Measurements from ENCODE around the gene CPPED1. TPM values are rescaled to one million over a fixed set of nuclear protein-coding genes. Genes with fewer than 3 reads are reported as not detected.
A peak's percentile ranks its signal among the peaks of the same experiment; 100 is the strongest.
"Not testable (repeated sequence)": the region's sequence is repeated elsewhere in the genome, so short reads cannot be mapped to it uniquely, and the experiment has no call there.

Gene CPPED1
- total RNA-seq, 3 donors from 2014 or later = 5.8 to 8.6 (median 8.2) TPM

DNA sequence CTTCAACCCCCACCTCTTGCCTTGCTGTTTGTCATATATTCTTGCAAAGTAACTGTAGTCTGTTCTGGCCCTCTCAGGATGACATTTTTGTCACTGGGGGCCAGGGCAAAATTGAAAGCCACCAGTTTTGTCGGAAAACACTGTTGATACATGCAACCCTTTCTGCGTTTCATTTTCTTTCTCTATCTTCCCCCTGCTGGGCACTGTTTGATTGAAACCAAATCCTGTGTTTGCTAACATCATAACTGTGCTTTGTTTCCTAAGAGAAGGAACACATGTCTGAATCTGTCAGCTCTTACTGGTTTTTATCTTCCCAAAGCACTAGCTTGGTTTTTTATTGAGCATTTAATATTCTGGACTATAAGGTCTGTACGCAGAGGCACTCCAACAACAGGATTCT lies 11.7 kb upstream of the CPPED1 start:
- ATAC-seq (no peak), DNase-seq (no peak)
- no peaks in the 10 kb centered on the region for H3K36me3 Mint-ChIP-seq (ENCODE audit: insufficient read depth)
- peaks cover 4% of the 10 kb centered on the region for H3K4me1 Mint-ChIP-seq (ENCODE audit: low read depth)
- no peak overlapping the region for H3K4me3 Mint-ChIP-seq
- peaks cover 8% of the 10 kb centered on the region for H3K27me3 Mint-ChIP-seq (ENCODE audit: low read depth)
- peaks cover 4% of the 10 kb centered on the region for H3K9me3 Mint-ChIP-seq

DNA sequence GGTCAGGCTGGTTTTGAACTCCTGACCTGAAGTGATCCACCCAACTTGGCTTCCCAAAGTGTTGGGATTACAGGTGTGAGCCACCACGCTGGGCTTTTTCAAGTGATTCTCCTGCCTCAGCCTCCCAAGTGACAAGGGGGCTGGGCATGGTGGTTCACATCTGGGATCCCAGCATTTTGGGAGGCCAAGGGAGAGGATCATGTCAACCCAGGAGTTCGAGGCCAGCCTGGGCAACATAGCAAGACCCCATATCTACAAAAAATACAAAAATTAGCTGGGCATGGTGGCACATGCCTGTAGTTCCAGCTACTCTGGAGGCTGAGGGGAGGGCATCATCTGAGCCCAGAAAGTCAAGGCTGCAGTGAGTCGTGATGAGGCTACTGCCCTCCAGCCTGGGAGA lies 10.0 kb upstream of the CPPED1 start:
- H3K9me3 Mint-ChIP-seq; H3K4me3 Mint-ChIP-seq; H3K36me3 Mint-ChIP-seq (ENCODE audit: insufficient read depth); H3K27me3 Mint-ChIP-seq (ENCODE audit: low read depth); DNase-seq; ATAC-seq; H3K4me1 Mint-ChIP-seq (ENCODE audit: low read depth): not testable (repeated sequence)

- H3K27me3 Mint-ChIP-seq (ENCODE audit: low read depth); H3K36me3 Mint-ChIP-seq (ENCODE audit: insufficient read depth); H3K4me3 Mint-ChIP-seq; H3K9me3 Mint-ChIP-seq; ATAC-seq; DNase-seq; H3K4me1 Mint-ChIP-seq (ENCODE audit: low read depth): not testable (repeated sequence)
Observed at GRCh38 chr16:12813321-12813720, 9.6 kb upstream of the CPPED1 start.

- H3K4me1 Mint-ChIP-seq (ENCODE audit: low read depth) = no peaks in the 10 kb centered on the region
- ATAC-seq (no peak), DNase-seq (no peak)
- H3K27me3 Mint-ChIP-seq (ENCODE audit: low read depth) = peaks cover 9% of the 10 kb centered on the region
- H3K9me3 Mint-ChIP-seq = peaks cover 8% of the 10 kb centered on the region
- no peak overlapping the region for H3K4me3 Mint-ChIP-seq
- H3K36me3 Mint-ChIP-seq (ENCODE audit: insufficient read depth) = no peaks in the 10 kb centered on the region
Observed at GRCh38 chr16:12811441-12812383, 8.0 kb upstream of the CPPED1 start.

GRCh38 chr16:12805066-12805465 lies 1.4 kb upstream of the CPPED1 start:
- peaks cover 1% of the 10 kb centered on the region for H3K9me3 Mint-ChIP-seq
- H3K4me1 Mint-ChIP-seq (ENCODE audit: low read depth) = peaks cover 21% of the 10 kb centered on the region
- no peaks in the 10 kb centered on the region for H3K36me3 Mint-ChIP-seq (ENCODE audit: insufficient read depth)
- DNase-seq = no peak
- H3K4me3 Mint-ChIP-seq = no peak overlapping the region
- H3K27me3 Mint-ChIP-seq (ENCODE audit: low read depth) = peaks cover 6% of the 10 kb centered on the region
- ATAC-seq = no peak

- Mint-ChIP-seq H3K36me3 (ENCODE audit: insufficient read depth) (no peaks in the 10 kb centered on the region), H3K9me3 (no peaks in the 10 kb centered on the region), H3K27me3 (ENCODE audit: low read depth) (peaks cover 4% of the 10 kb centered on the region), H3K4me3 (peak overlapping the region; percentile 66), H3K4me1 (ENCODE audit: low read depth) (peaks cover 21% of the 10 kb centered on the region)
- no peak for ATAC-seq
- DNase-seq = no peak
Observed at GRCh38 chr16:12804395-12804794, 708 bp upstream of the CPPED1 start.

- Mint-ChIP-seq H3K4me1 (ENCODE audit: low read depth) (peaks cover 21% of the 10 kb centered on the region), H3K9me3 (no peaks in the 10 kb centered on the region), H3K27me3 (ENCODE audit: low read depth) (no peaks in the 10 kb centered on the region), H3K36me3 (ENCODE audit: insufficient read depth) (no peaks in the 10 kb centered on the region), H3K4me3 (peak overlapping the region; percentile 92)
- ATAC-seq (no peak), DNase-seq (no peak)
Observed at GRCh38 chr16:12802661-12803060, 1.0 kb downstream of the CPPED1 start.

DNA sequence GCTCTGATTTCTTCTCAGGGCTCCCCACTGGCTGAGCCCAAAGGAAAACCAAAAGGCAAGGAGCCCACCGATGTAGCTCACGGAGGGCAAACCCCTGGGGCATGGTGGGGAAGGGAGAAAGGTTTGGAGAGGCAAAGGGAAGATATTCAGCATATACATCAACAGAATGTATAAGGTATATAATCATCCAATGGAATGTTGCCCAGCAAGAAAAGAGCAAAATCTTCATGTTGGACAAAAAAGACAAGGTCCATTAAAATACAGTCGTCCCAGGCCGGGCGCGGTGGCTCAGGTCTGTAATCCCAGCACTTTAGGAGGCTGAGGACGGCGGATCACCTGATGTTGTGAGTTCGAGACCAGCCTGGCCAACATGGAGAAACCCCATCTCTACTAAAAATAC lies 1.6 kb downstream of the CPPED1 start:
- Mint-ChIP-seq H3K9me3 (no peaks in the 10 kb centered on the region), H3K36me3 (ENCODE audit: insufficient read depth) (no peaks in the 10 kb centered on the region), H3K4me1 (ENCODE audit: low read depth) (peaks cover 21% of the 10 kb centered on the region), H3K4me3 (peak overlapping the region; percentile 92), H3K27me3 (ENCODE audit: low read depth) (no peaks in the 10 kb centered on the region)
- DNase-seq (no peak), ATAC-seq (no peak)

DNA sequence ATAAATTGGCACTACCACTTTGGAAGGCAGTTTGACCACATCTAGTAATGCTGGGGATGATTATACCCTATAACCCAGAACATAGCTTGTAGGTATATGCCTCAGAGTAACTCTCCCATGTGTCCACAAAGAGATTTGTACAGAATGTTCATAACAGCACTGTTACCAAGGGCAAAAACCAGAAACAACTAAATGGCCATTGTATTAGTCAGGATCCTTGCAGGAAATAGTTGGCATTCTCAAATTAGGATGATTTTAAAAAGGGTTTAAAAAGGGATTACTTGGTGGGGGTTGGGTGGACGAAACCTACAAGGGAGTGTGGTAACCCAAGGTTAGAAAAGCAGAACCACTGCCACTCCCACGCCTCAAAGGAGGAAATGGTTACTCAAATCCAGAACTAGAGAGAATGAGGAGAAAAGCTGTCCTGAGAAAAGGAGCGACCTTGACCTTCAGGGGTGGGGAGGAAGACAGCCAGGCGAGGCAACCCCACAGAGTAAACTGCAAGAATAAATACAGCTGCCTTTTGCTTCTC lies 2.1 kb downstream of the CPPED1 start:
- Mint-ChIP-seq H3K4me1 (ENCODE audit: low read depth) (peaks cover 21% of the 10 kb centered on the region), H3K9me3 (no peaks in the 10 kb centered on the region), H3K36me3 (ENCODE audit: insufficient read depth) (no peaks in the 10 kb centered on the region), H3K4me3 (peak overlapping the region; percentile 92), H3K27me3 (ENCODE audit: low read depth) (no peaks in the 10 kb centered on the region)
- ATAC-seq (no peak), DNase-seq (no peak)

- H3K36me3 Mint-ChIP-seq (ENCODE audit: insufficient read depth) = no peaks in the 10 kb centered on the region
- H3K9me3 Mint-ChIP-seq = no peaks in the 10 kb centered on the region
- H3K4me3 Mint-ChIP-seq = no peak overlapping the region
- peaks cover 21% of the 10 kb centered on the region for H3K4me1 Mint-ChIP-seq (ENCODE audit: low read depth)
- ATAC-seq (no peak), DNase-seq (no peak)
- H3K27me3 Mint-ChIP-seq (ENCODE audit: low read depth) = no peaks in the 10 kb centered on the region
Observed at GRCh38 chr16:12800817-12801216, 2.9 kb downstream of the CPPED1 start.

- ATAC-seq; H3K36me3 Mint-ChIP-seq (ENCODE audit: insufficient read depth); H3K9me3 Mint-ChIP-seq; H3K4me3 Mint-ChIP-seq; H3K27me3 Mint-ChIP-seq (ENCODE audit: low read depth); DNase-seq: not testable (repeated sequence)
- H3K4me1 Mint-ChIP-seq (ENCODE audit: low read depth) = peaks cover 21% of the 10 kb centered on the region
Observed at GRCh38 chr16:12799996-12800395, 3.7 kb downstream of the CPPED1 start.

DNA sequence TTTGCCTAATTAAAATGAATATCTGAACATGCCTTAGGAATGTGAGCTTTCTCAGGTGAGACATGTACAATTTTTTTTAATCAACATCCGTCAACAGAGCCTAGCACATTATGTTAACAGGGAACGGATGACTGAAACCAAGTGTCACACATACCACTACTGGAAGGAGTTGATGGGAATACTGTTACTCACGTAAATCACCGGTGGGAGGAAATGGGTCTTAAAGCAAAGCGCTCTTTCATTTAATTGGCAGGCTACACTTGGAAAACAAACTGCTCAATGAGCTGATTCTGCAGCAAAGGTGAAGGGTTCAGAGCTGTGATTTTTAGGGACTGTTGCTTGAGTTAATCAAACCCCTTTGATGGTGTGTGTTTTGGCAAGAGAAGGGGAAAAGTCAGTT lies 4.8 kb downstream of the CPPED1 start:
- Mint-ChIP-seq H3K36me3 (ENCODE audit: insufficient read depth) (no peaks in the 10 kb centered on the region), H3K27me3 (ENCODE audit: low read depth) (no peaks in the 10 kb centered on the region), H3K9me3 (no peaks in the 10 kb centered on the region)

DNA sequence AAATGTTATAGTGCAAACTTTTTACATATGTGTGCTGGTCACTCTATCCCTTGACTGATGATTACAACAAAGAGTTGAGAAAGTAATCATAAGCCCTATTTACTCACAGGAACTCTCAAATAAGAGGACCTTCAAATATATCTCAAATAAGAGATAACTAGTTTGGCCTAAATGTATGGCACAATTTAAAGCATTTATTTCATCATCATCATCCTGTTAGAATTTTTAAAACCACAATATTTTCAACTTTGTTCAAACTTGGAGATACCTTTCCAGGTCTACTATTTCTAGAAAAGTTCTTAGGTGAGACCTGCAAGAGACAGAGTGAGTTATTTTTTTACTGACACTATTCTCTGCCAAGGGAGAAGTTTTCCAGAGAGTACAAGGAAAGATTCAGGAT lies 5.5 kb downstream of the CPPED1 start:
- H3K36me3 Mint-ChIP-seq (ENCODE audit: insufficient read depth) = no peaks in the 10 kb centered on the region
- no peak for ATAC-seq
- H3K4me3 Mint-ChIP-seq = no peak overlapping the region
- no peaks in the 10 kb centered on the region for H3K27me3 Mint-ChIP-seq (ENCODE audit: low read depth)
- H3K9me3 Mint-ChIP-seq = peaks cover under 1% of the 10 kb centered on the region
- H3K4me1 Mint-ChIP-seq (ENCODE audit: low read depth) = peaks cover 14% of the 10 kb centered on the region
- DNase-seq = no peak

More for the DNA sequence above, 4.8 kb downstream of the CPPED1 start:
- no peak overlapping the region for H3K4me3 Mint-ChIP-seq
- ATAC-seq = no peak
- peaks cover 16% of the 10 kb centered on the region for H3K4me1 Mint-ChIP-seq (ENCODE audit: low read depth)
- DNase-seq = no peak

DNA sequence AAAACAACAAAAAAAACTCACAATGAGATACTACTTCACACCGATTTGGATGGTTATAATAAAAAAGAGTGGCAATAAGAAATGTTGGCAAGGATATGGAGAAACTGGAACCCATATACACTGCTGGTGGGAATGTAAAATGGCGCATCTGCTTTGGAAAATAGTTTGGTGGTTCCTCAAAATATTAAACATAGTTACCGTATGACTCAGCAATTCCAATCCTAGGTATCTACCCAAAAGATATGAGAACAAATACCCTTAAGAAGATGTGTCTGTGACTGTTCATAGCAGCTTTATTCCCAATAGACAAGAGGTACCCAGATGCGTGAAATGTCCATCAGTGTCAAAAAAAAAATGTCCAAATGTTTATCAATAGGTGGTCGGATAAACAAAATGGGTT lies 7.2 kb downstream of the CPPED1 start:
- no peak for ATAC-seq
- Mint-ChIP-seq H3K4me3 (no peak overlapping the region), H3K4me1 (ENCODE audit: low read depth) (peaks cover under 1% of the 10 kb centered on the region)

More for the DNA sequence above, 7.2 kb downstream of the CPPED1 start:
- Mint-ChIP-seq H3K27me3 (ENCODE audit: low read depth) (no peaks in the 10 kb centered on the region), H3K36me3 (ENCODE audit: insufficient read depth) (peaks cover 5% of the 10 kb centered on the region), H3K9me3 (peaks cover 8% of the 10 kb centered on the region)
- DNase-seq = no peak
